Measurements from ENCODE around the gene DRC1. TPM values are rescaled to one million over a fixed set of nuclear protein-coding genes. Genes with fewer than 3 reads are reported as not detected.

DRC1 gene
- total RNA-seq, 1 donor from 2014 or later: not detected

DNA sequence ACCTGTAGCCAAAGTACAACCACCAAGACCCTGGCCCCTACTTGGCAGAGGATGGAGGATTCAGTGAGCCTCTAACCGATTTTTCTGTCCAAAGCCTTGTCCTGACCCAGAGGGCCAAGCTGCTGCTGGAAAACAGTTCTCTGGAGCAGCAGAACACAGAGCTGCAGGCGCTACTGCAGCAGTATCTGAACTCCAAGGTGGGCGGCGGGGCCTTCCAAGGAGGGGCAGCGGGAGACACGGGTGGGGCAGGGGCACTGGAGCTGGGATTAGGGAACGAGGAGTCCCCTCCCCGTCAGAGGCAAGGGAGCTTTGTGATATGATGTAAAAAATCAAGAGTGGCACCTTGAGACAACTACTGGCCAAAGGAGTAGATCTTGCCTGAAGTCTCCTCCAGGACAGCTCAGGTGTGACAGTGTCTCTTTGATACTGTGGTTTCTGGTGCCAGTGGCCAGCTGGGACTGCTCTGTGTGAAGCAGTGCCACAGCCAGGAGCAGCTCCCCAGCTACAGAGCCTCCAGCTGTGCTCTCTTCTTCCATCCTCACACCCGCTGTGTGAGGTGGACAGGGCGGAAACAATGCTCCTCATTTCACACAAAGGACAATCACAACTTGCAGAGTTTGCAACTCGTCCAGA, 53.4 kb downstream of the DRC1 start:
- Mint-ChIP-seq H3K4me1 (ENCODE audit: low read depth) (no peaks in the 10 kb centered on the region), H3K27ac (no peak overlapping the region), H3K4me3 (no peak overlapping the region), H3K36me3 (ENCODE audit: low read depth) (no peaks in the 10 kb centered on the region), H3K9me3 (no peaks in the 10 kb centered on the region), H3K27me3 (ENCODE audit: insufficient read depth) (peaks cover 11% of the 10 kb centered on the region)
- intact Hi-C loops (cut with micrococcal nuclease): no loop called here
- no peak for DNase-seq (ENCODE audit: low spot score)

DNA sequence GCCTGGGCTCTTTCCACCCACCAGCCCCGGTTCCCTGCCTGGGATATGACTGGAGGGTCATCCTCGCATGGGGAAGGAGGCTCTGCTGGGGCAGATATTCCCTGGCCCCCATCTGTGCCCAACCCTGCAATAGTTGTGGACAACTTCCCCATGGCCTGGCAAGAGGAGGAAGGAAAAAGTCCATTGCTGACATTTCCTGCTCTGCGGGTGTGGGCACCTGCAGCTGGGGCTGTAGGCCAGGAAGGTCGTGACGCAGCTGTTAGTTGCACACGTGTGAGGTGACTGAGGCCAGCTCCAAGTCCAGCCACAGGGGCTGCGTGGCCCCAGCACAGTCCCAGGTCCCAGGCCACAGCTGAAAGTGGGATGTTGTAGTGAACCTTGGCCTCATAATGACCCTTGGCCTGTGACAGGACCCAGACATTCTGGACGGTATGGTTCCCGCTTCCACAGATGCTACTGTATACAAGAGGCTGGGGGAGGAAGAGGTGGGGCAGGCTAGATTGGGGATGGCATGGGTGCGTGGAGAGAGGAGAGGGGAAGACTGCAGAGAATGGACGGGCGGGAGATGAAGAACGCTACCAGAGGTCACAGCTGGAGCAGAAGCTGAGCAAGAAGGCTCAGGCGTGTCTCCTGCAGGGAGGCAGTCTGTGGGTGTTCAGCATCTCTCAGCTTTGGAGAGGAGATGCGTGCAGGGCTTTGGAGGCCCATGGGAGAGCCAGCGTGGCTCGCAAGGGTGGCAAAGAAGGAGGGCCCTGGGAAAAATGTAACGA, 54.1 kb downstream of the DRC1 start:
- intact Hi-C loops (cut with micrococcal nuclease): no loop called here
- no peak overlapping the region for H3K27ac Mint-ChIP-seq
- H3K4me1 Mint-ChIP-seq (ENCODE audit: low read depth): no peaks in the 10 kb centered on the region
- peaks cover 11% of the 10 kb centered on the region for H3K27me3 Mint-ChIP-seq (ENCODE audit: insufficient read depth)
- H3K9me3 Mint-ChIP-seq: no peaks in the 10 kb centered on the region
- H3K36me3 Mint-ChIP-seq (ENCODE audit: low read depth): no peaks in the 10 kb centered on the region
- no peak for DNase-seq (ENCODE audit: low spot score)
- H3K4me3 Mint-ChIP-seq: no peak overlapping the region

- intact Hi-C loops (cut with micrococcal nuclease): no loop called here
- Mint-ChIP-seq H3K27me3 (ENCODE audit: insufficient read depth) (peaks cover 7% of the 10 kb centered on the region), H3K9me3 (no peaks in the 10 kb centered on the region), H3K4me3 (no peak overlapping the region), H3K4me1 (ENCODE audit: low read depth) (no peaks in the 10 kb centered on the region), H3K36me3 (ENCODE audit: low read depth) (no peaks in the 10 kb centered on the region), H3K27ac (no peak overlapping the region)
- DNase-seq (ENCODE audit: low spot score): no peak
Measured at GRCh38 chr2:26456440-26457250, 54.9 kb downstream of the DRC1 start.

- no peaks in the 10 kb centered on the region for H3K4me1 Mint-ChIP-seq (ENCODE audit: low read depth)
- H3K9me3 Mint-ChIP-seq: no peaks in the 10 kb centered on the region
- H3K36me3 Mint-ChIP-seq (ENCODE audit: low read depth): no peaks in the 10 kb centered on the region
- intact Hi-C loops (cut with micrococcal nuclease): no loop called here
- H3K4me3 Mint-ChIP-seq: no peak overlapping the region
- DNase-seq (ENCODE audit: low spot score): no peak
- H3K27me3 Mint-ChIP-seq (ENCODE audit: insufficient read depth): peaks cover 7% of the 10 kb centered on the region
- H3K27ac Mint-ChIP-seq: no peak overlapping the region
Measured at GRCh38 chr2:26457251-26457666, 55.5 kb downstream of the DRC1 start.

DNA sequence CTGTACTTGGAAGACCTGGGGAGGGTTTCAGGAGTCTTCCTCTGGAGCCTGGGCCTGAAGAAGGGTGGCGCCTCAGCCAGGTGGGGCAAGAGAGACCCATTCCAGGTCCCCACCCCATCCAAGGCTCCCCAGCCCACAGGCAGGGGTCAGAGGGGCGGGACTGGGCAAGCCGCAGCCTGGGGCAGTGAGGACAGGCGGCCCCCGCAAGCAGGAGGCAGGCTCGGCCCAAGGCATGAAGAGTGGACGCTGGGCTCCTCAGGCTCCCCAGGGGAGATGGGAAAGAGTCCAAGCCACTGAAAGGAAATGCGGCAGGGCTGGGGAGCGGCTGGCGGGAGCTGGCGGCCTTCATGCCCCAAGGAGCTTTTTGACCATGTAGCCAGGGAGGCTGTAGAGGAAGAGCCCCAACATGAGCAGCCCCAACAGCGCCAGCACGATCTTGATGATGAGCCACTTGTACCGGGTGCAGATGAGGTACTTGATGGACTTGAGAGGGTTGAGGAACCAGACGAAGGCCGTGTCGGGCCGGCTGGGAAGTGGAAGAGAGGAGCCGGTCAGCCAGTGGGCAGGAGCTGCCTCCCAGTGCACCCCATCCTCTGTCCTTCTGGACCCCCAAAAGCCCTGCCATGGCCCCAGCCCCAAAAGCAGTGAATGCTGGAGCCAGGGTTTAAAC, 56.1 kb downstream of the DRC1 start:
- DNase-seq (ENCODE audit: low spot score): no peak
- H3K36me3 Mint-ChIP-seq (ENCODE audit: low read depth): no peaks in the 10 kb centered on the region

DNA sequence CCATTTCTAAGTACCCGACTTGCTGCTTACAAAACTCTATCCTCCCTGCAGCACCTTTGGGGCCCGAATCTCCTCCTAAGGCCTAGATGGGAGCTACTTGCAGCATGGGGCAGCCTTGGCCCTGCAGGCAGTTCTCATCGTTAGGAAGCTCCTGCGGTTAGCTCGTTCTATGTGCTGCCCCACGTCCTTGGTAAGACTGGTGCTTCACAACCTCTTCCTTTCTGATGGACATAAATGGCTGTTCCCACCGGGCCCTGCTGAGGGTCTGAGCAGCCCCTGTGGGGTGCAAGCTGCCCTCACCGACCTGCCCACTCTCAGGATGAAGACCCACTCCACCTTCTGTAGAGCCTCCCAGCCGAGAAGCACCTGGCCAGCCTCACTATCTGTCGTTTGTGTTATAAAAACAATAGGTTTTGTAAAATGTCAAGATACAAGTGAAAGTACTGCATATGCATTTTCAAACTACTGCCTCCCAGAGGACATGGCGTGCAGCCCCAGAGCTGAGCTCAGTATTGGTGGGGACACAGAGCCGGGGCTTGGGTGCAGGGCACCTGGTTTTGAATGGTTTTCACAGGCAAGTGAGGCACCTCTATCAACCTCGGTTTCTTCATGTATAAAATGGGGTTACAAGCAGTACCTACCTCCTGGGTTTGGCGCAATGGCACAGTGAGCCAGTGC, 56.8 kb downstream of the DRC1 start:
- intact Hi-C loops (cut with micrococcal nuclease): no loop called here
- no peak for DNase-seq (ENCODE audit: low spot score)
- Mint-ChIP-seq H3K4me1 (ENCODE audit: low read depth) (no peaks in the 10 kb centered on the region), H3K27ac (no peak overlapping the region), H3K4me3 (no peak overlapping the region), H3K36me3 (ENCODE audit: low read depth) (no peaks in the 10 kb centered on the region), H3K27me3 (ENCODE audit: insufficient read depth) (peaks cover 3% of the 10 kb centered on the region), H3K9me3 (no peaks in the 10 kb centered on the region)

More for the DNA sequence above, 56.1 kb downstream of the DRC1 start:
- Mint-ChIP-seq H3K9me3 (no peaks in the 10 kb centered on the region), H3K4me3 (no peak overlapping the region), H3K27ac (no peak overlapping the region), H3K27me3 (ENCODE audit: insufficient read depth) (peaks cover 6% of the 10 kb centered on the region), H3K4me1 (ENCODE audit: low read depth) (no peaks in the 10 kb centered on the region)
- intact Hi-C loops (cut with micrococcal nuclease): no loop called here

- peaks cover 3% of the 10 kb centered on the region for H3K27me3 Mint-ChIP-seq (ENCODE audit: insufficient read depth)
- no peaks in the 10 kb centered on the region for H3K36me3 Mint-ChIP-seq (ENCODE audit: low read depth)
- H3K9me3 Mint-ChIP-seq: no peaks in the 10 kb centered on the region
- intact Hi-C loops (cut with micrococcal nuclease): no loop called here
- no peak for DNase-seq (ENCODE audit: low spot score)
- no peak overlapping the region for H3K27ac Mint-ChIP-seq
- no peak overlapping the region for H3K4me3 Mint-ChIP-seq
- no peaks in the 10 kb centered on the region for H3K4me1 Mint-ChIP-seq (ENCODE audit: low read depth)
Measured at GRCh38 chr2:26459991-26460612, 58.4 kb downstream of the DRC1 start.

GRCh38 chr2:26460613-26461031, 58.9 kb downstream of the DRC1 start:
- no peak for DNase-seq (ENCODE audit: low spot score)
- no peaks in the 10 kb centered on the region for H3K4me1 Mint-ChIP-seq (ENCODE audit: low read depth)
- peaks cover 3% of the 10 kb centered on the region for H3K27me3 Mint-ChIP-seq (ENCODE audit: insufficient read depth)
- H3K36me3 Mint-ChIP-seq (ENCODE audit: low read depth): no peaks in the 10 kb centered on the region
- H3K27ac Mint-ChIP-seq: no peak overlapping the region
- intact Hi-C loops (cut with micrococcal nuclease): no loop called here
- H3K4me3 Mint-ChIP-seq: no peak overlapping the region
- no peaks in the 10 kb centered on the region for H3K9me3 Mint-ChIP-seq

DNA sequence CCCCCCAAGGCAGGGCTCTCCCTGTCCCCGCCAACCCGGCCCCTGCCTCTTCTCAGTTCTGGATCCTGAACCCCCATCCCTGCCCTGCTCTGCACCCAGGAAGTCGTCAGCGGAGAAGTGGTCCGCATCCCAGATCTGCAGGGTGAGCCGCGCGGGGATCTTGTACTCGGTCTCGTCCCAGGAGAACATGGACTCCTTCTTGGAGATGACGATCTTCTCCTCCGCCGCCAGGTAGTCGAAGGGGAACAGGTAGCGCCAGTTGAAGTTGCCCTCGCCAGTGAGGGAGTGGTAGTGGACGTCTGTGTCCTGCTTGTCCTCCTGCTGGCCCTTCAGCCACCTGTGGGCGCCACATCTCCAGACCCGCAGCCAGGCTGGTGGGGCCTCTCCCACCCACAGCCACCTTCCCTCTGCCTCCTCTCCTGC, 59.9 kb downstream of the DRC1 start:
- H3K4me3 Mint-ChIP-seq: no peak overlapping the region
- no peak overlapping the region for H3K27ac Mint-ChIP-seq
- peaks cover 3% of the 10 kb centered on the region for H3K27me3 Mint-ChIP-seq (ENCODE audit: insufficient read depth)
- H3K4me1 Mint-ChIP-seq (ENCODE audit: low read depth): no peaks in the 10 kb centered on the region
- intact Hi-C loops (cut with micrococcal nuclease): no loop called here
- DNase-seq (ENCODE audit: low spot score): no peak
- no peaks in the 10 kb centered on the region for H3K9me3 Mint-ChIP-seq
- H3K36me3 Mint-ChIP-seq (ENCODE audit: low read depth): no peaks in the 10 kb centered on the region

DNA sequence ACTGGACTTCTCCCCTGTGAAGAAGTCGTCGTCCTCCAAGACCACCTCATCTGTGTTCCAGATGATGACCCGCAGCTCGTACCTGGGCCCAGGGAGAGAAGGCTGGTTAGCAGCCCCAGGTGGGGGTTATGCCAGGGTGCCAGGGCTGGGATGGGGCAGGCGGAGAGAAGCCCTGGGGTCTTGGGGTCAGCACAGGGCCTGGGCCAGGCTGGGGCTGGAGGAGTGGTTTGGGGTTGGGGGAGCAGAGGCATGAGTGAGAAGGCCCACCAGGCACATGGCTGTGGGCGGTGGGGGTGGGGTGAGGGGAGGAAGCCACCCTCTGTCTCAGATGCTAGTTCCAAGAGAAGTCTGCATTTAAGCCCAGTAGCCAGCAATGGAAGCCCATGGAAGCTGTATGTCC, 60.4 kb downstream of the DRC1 start:
- no peaks in the 10 kb centered on the region for H3K36me3 Mint-ChIP-seq (ENCODE audit: low read depth)
- no peaks in the 10 kb centered on the region for H3K4me1 Mint-ChIP-seq (ENCODE audit: low read depth)
- H3K27me3 Mint-ChIP-seq (ENCODE audit: insufficient read depth): peaks cover 3% of the 10 kb centered on the region
- no peaks in the 10 kb centered on the region for H3K9me3 Mint-ChIP-seq
- no peak for DNase-seq (ENCODE audit: low spot score)
- H3K27ac Mint-ChIP-seq: no peak overlapping the region
- intact Hi-C loops (cut with micrococcal nuclease): no loop called here
- H3K4me3 Mint-ChIP-seq: no peak overlapping the region

GRCh38 chr2:26462511-26463243, 61.0 kb downstream of the DRC1 start:
- Mint-ChIP-seq H3K4me1 (ENCODE audit: low read depth) (no peaks in the 10 kb centered on the region), H3K9me3 (no peaks in the 10 kb centered on the region), H3K27me3 (ENCODE audit: insufficient read depth) (peaks cover 3% of the 10 kb centered on the region), H3K4me3 (no peak overlapping the region), H3K27ac (no peak overlapping the region), H3K36me3 (ENCODE audit: low read depth) (no peaks in the 10 kb centered on the region)
- DNase-seq (ENCODE audit: low spot score): no peak
- intact Hi-C loops (cut with micrococcal nuclease): no loop called here
